CD14-positive monocyte (primary cell): ENCODE results near the gene SHROOM4. TPM values are rescaled to one million over a fixed set of nuclear protein-coding genes. Genes with fewer than 3 reads are reported as not detected.

Source experiments
- DNase-seq, 3 donors: peaks; one replicate each; pipeline ENCODE4 v3.0.0-alpha.2; 2011 to 2022
- H2AFZ ChIP-seq: 2 replicates; pipeline ENCODE4 v1.6.0; 2012; ENCODE audit warnings: mild to moderate bottlenecking, low read depth, low read length, inconsistent platforms; ENCODE audit not compliant: insufficient read depth, poor library complexity, severe bottlenecking
- H3K27ac ChIP-seq, 2 donors: 1 replicate in 1 of 2; 2 replicates in 1 of 2; pipeline ENCODE4 v1.5.1; 2012 to 2013; ENCODE audit warnings: low read length in 2 of 2, control low read depth in 1 of 2, inconsistent platforms in 1 of 2, low read depth in 1 of 2, mild to moderate bottlenecking in 1 of 2
- H3K27me3 ChIP-seq, 2 donors: one replicate each; pipeline versions ENCODE4 v1.6.0 to v1.6.1; 2011 to 2013; ENCODE audit warnings: low read length in 2 of 2; ENCODE audit not compliant: control insufficient read depth in 2 of 2, insufficient read depth in 2 of 2
- H3K36me3 ChIP-seq, 2 donors: replicated peaks in 1 of 2; 1 replicate in 1 of 2; 2 replicates in 1 of 2; pipeline versions ENCODE4 v1.5.1 to v1.6.1; 2012 to 2013; ENCODE audit warnings: low read length in 2 of 2, control low read depth in 1 of 2, inconsistent platforms in 1 of 2, mild to moderate bottlenecking in 1 of 2; ENCODE audit not compliant: insufficient read depth in 2 of 2, control insufficient read depth in 1 of 2
- H3K4me1 ChIP-seq, 2 donors: 1 replicate in 1 of 2; 2 replicates in 1 of 2; pipeline versions ENCODE4 v1.5.1 to v1.6.1; 2012 to 2013; ENCODE audit warnings: low read length in 2 of 2, control low read depth in 1 of 2, inconsistent platforms in 1 of 2, mild to moderate bottlenecking in 1 of 2, moderate library complexity in 1 of 2; ENCODE audit not compliant: insufficient read depth in 2 of 2, control insufficient read depth in 1 of 2
- H3K4me2 ChIP-seq: replicated peaks from 2 replicates; pipeline ENCODE3; 2012; ENCODE audit warnings: low read length, moderate library complexity, mild to moderate bottlenecking; ENCODE audit not compliant: poor library complexity, severe bottlenecking; ENCODE audit errors: extremely low read depth
- H3K4me3 ChIP-seq, 3 experiments: fragments of 200-600 bp in 1 of 3; sonication (generic) in 1 of 3; replicated peaks in 1 of 3; 1 replicate in 2 of 3; 2 replicates in 1 of 3; pipeline ENCODE4 v1.5.1; 2011 to 2013; ENCODE audit warnings: low read length in 3 of 3, mild to moderate bottlenecking in 3 of 3, control low read depth in 2 of 3, low read depth in 2 of 3, inconsistent platforms in 1 of 3, moderate library complexity in 1 of 3
- H3K79me2 ChIP-seq: 2 replicates; pipeline ENCODE4 v1.6.0; 2012; ENCODE audit warnings: mild to moderate bottlenecking, control low read depth, inconsistent platforms, low read length, moderate library complexity; ENCODE audit not compliant: insufficient read depth
- H3K9ac ChIP-seq: 2 replicates; pipeline ENCODE4 v1.6.0; 2017; ENCODE audit warnings: low read length, mild to moderate bottlenecking; ENCODE audit not compliant: insufficient read depth, poor library complexity, severe bottlenecking
- H3K9me3 ChIP-seq, 2 donors: replicated peaks in 1 of 2; 1 replicate in 1 of 2; 2 replicates in 1 of 2; pipeline versions ENCODE4 v1.5.1 to v1.6.1; 2012 to 2013; ENCODE audit warnings: low read length in 2 of 2, control low read depth in 1 of 2; ENCODE audit not compliant: control insufficient read depth in 1 of 2, insufficient read depth in 1 of 2
- H4K20me1 ChIP-seq: 2 replicates; pipeline ENCODE4 v1.6.0; 2012; ENCODE audit warnings: mild to moderate bottlenecking, low read length, control low read depth, moderate library complexity; ENCODE audit not compliant: insufficient read depth
- H3K27ac Mint-ChIP-seq, 7 donors: one replicate each; pipeline ENCODE4 v1.8.0; 2020; ENCODE audit warnings: mild to moderate bottlenecking in 7 of 7, mixed read lengths in 7 of 7, moderate library complexity in 6 of 7, inconsistent platforms in 2 of 7
- H3K27me3 Mint-ChIP-seq, 3 donors: one replicate each; pipeline ENCODE4 v1.8.0; 2021 to 2022; ENCODE audit warnings: low read depth in 3 of 3, mild to moderate bottlenecking in 3 of 3, mixed read lengths in 3 of 3, moderate library complexity in 3 of 3, inconsistent platforms in 1 of 3
- H3K36me3 Mint-ChIP-seq, 2 donors: one replicate each; pipeline ENCODE4 v1.8.0; 2020; ENCODE audit warnings: mixed read lengths in 2 of 2, inconsistent platforms in 1 of 2, mild to moderate bottlenecking in 1 of 2
- H3K4me1 Mint-ChIP-seq: one replicate; pipeline ENCODE4 v1.8.0; 2020; ENCODE audit warnings: mild to moderate bottlenecking, mixed read lengths
- H3K4me3 Mint-ChIP-seq, 2 donors: one replicate each; pipeline ENCODE4 v1.8.0; 2020; ENCODE audit warnings: mild to moderate bottlenecking in 2 of 2, mixed read lengths in 2 of 2, moderate library complexity in 1 of 2
- H3K9me3 Mint-ChIP-seq, 7 donors: one replicate each; pipeline ENCODE4 v1.8.0; 2020 to 2022; ENCODE audit warnings: mixed read lengths in 7 of 7, mild to moderate bottlenecking in 6 of 7, moderate library complexity in 6 of 7, inconsistent platforms in 2 of 7
- WGBS: methylation state at CpG from one replicate; pipeline ENCODE4 v1.1.5; 2013; ENCODE audit warnings: missing lambda C conversion rate; ENCODE audit not compliant: insufficient coverage; 5-methylcytosine and 5-hydroxymethylcytosine counted together
- intact Hi-C, 2 donors: fragments of 100-400 bp; cut with micrococcal nuclease; formaldehyde crosslinking; loops; one replicate each; pipeline versions ENCODE4 v1.15.0 to v1.15.1; 2023
- polyA plus RNA-seq, 3 donors: library from polyadenylated mRNA; depleted of rRNA in 1 of 3; unstranded in 2 of 3; stranded (reverse) in 1 of 3; fragments of 300-500 nt in 2 of 3; fragments of >200 nt in 1 of 3; fragmentation: Illumina TruSeq in 2 of 3; gene quantifications; 1 replicate in 2 of 3; 2 replicates in 1 of 3; pipeline ENCODE4 v1.2.3, GENCODE V29; 2012 to 2021
- TF ChIP-seq, protein P1 (sequence below): fragments of 200-600 bp; IDR thresholded peaks from one replicate; pipeline ENCODE4 v1.8.0; 2022; ENCODE audit warnings: antibody characterized with exemption, mild to moderate bottlenecking

SHROOM4 gene
- polyA plus RNA-seq, 3 donors, result under 0.01 TPM; not detected in 2

GRCh38 chrX:50818986-50819385 is 5.0 kb upstream of the SHROOM4 start:
- H2AFZ ChIP-seq, result no peak overlapping the region
- intact Hi-C loops, result no loop called here
- no peak overlapping the region for H3K4me3 ChIP-seq
- H3K4me2 ChIP-seq, result no peak overlapping the region
- no peak overlapping the region for H3K9ac ChIP-seq
- TF ChIP-seq, protein P1, sequence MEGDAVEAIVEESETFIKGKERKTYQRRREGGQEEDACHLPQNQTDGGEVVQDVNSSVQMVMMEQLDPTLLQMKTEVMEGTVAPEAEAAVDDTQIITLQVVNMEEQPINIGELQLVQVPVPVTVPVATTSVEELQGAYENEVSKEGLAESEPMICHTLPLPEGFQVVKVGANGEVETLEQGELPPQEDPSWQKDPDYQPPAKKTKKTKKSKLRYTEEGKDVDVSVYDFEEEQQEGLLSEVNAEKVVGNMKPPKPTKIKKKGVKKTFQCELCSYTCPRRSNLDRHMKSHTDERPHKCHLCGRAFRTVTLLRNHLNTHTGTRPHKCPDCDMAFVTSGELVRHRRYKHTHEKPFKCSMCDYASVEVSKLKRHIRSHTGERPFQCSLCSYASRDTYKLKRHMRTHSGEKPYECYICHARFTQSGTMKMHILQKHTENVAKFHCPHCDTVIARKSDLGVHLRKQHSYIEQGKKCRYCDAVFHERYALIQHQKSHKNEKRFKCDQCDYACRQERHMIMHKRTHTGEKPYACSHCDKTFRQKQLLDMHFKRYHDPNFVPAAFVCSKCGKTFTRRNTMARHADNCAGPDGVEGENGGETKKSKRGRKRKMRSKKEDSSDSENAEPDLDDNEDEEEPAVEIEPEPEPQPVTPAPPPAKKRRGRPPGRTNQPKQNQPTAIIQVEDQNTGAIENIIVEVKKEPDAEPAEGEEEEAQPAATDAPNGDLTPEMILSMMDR, result no peak
- no peaks in the 10 kb centered on the region for H3K36me3 ChIP-seq
- Mint-ChIP-seq H3K4me1 (peaks cover 16% of the 10 kb centered on the region), H3K4me3 (no peak overlapping the region), H3K27me3 (peaks cover 0 to 8% (median 8%) of the 10 kb centered on the region in 3 donors), H3K36me3 (no peaks in the 10 kb centered on the region), H3K9me3 (peaks cover 0 to 2% (median 0%) of the 10 kb centered on the region in 7 donors), H3K27ac (no peak overlapping the region)
- no peaks in the 10 kb centered on the region for H4K20me1 ChIP-seq
- H3K27me3 ChIP-seq, result no peaks in the 10 kb centered on the region
- peaks cover 6 to 8% of the 10 kb centered on the region in 2 donors for H3K4me1 ChIP-seq
- H3K79me2 ChIP-seq, result no peaks in the 10 kb centered on the region
- H3K27ac ChIP-seq, result no peak overlapping the region
- no peak for DNase-seq
- no peaks in the 10 kb centered on the region for H3K9me3 ChIP-seq
- WGBS, result no CpG with 5 or more reads among the region's 1 CpG

DNA sequence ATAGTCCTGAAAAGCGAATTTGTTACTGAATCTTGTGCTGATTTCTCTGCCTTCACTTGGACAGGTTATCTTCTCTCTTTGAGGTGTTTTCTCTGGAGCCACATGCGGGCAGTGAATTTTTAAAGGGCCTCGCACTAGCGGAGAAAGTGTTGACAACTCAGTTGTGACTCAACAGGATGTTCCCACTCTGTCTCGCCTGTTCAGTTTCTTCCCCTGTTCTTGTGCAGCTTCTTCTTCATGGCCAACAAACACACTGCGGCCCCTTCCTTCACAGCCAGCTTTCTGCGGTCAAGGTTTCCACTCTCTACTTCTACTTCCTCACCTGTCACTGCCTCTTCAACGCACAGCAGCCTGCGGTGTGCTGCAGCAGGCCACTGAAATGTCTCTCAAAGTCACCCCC is 1.1 kb upstream of the SHROOM4 start:
- TF ChIP-seq, protein P1, result no peak
- no peak overlapping the region for H3K4me2 ChIP-seq

More for the DNA sequence above, 1.1 kb upstream of the SHROOM4 start:
- peaks cover 0 to 11% of the 10 kb centered on the region in 2 donors for H3K27me3 ChIP-seq
- peaks cover 27% of the 10 kb centered on the region for H3K4me1 Mint-ChIP-seq
- H3K9me3 Mint-ChIP-seq, result peaks cover 0 to 9% (median 0%) of the 10 kb centered on the region in 7 donors
- no peak for DNase-seq
- no peaks in the 10 kb centered on the region for H3K36me3 Mint-ChIP-seq
- H3K27ac Mint-ChIP-seq, result no peak overlapping the region
- H4K20me1 ChIP-seq, result no peaks in the 10 kb centered on the region
- no peaks in the 10 kb centered on the region for H3K79me2 ChIP-seq
- no peak overlapping the region for H3K4me3 ChIP-seq
- H3K27me3 Mint-ChIP-seq, result peaks cover 0 to 21% (median 20%) of the 10 kb centered on the region in 3 donors
- H3K9me3 ChIP-seq, result no peaks in the 10 kb centered on the region
- H3K4me1 ChIP-seq, result peaks cover 14 to 15% of the 10 kb centered on the region in 2 donors
- intact Hi-C loops, result no loop called here
- no peak overlapping the region for H3K9ac ChIP-seq
- H3K27ac ChIP-seq, result no peak overlapping the region
- no peak overlapping the region for H2AFZ ChIP-seq
- no peak overlapping the region for H3K4me3 Mint-ChIP-seq
- no peaks in the 10 kb centered on the region for H3K36me3 ChIP-seq
- 3% methylated on average over 6 of the region's 9 CpGs for WGBS
